Measurements from ENCODE around the gene SACM1L.
A peak's percentile ranks its signal among the peaks of the same experiment; 100 is the strongest.
"Not testable (repeated sequence)": the region's sequence is repeated elsewhere in the genome, so short reads cannot be mapped to it uniquely, and the experiment has no call there.

Gene SACM1L

DNA sequence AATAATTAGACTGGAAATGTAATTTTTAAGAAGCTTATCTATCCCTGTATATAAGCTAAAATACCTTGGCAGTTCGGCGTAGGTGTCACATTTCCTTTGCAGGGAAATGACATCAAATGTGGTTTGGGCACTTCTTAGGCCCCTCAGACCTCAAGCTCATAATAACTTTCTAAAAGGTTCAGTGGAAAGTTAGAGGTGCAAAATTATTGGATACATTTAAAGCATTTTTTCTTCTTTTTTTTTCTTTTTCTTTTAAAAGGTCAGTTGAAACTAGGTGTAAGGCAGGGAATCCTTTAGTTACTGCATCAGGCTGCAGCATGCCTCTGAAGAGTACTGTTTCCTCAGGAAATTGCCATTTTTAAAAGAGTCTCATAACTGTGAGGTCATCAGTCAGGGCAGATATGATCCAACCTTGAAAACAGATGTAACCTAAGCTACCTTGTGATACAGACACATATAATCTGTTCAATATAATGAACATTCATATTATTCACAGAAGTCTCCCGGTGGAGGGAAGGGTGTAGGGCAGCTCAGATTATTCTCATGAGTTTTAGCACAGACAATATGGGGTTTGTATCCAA lies 4.8 kb downstream of the SACM1L start:
- FAIRE-seq (no peak), DNase-seq (ENCODE audit: insufficient read length, low spot score) (no peak)
- TF ChIP-seq, protein P1, sequence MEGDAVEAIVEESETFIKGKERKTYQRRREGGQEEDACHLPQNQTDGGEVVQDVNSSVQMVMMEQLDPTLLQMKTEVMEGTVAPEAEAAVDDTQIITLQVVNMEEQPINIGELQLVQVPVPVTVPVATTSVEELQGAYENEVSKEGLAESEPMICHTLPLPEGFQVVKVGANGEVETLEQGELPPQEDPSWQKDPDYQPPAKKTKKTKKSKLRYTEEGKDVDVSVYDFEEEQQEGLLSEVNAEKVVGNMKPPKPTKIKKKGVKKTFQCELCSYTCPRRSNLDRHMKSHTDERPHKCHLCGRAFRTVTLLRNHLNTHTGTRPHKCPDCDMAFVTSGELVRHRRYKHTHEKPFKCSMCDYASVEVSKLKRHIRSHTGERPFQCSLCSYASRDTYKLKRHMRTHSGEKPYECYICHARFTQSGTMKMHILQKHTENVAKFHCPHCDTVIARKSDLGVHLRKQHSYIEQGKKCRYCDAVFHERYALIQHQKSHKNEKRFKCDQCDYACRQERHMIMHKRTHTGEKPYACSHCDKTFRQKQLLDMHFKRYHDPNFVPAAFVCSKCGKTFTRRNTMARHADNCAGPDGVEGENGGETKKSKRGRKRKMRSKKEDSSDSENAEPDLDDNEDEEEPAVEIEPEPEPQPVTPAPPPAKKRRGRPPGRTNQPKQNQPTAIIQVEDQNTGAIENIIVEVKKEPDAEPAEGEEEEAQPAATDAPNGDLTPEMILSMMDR (IDR thresholded peaks at IDR 0.05; ENCODE audit: insufficient read depth, missing control alignments) = no peak

DNA sequence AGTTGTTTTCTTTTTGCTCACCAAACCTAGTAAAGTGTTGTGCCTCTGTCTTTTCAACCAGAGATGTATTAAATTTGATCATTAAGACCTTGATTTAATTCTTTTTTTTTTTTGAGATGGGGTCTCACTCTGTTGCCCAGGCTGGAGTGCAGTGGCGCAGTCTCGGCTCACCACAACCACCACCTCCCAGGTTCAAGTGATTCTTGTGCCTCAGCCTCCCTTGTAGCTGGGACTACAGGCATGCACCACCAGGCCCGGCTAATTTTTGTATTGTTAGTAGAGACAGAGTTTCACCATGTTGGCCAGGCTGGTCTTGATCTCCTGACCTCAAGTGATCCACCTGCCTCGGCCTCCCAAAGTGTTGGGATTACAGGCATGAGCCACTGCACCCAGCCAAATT lies 6.0 kb downstream of the SACM1L start:
- FAIRE-seq; DNase-seq (ENCODE audit: insufficient read length, low spot score): not testable (repeated sequence)

DNA sequence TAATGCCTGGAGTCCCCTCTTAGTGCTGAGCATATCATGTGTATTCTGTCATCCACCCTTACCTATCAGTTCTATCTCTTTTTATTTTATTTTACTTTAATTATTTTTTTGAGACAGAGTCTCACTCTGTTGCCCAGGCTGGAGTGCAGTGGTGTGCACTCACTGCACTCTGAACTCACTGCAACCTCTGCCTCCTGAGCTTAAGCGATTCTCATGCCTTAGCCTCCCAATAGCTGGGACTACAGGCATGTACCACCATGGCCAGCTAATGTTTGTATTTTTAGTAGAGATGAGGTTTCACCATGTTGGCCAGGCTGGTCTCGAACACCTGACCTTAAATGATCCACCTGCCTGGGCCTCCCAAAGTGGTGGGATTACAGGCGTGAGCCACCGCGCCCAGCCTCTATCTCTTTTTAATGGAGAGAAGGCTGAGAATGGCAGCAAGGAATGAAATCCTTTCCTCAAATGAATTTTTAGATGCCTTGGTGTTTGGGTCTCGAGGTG lies 11.4 kb downstream of the SACM1L start:
- DNase-seq (ENCODE audit: insufficient read length, low spot score) = no peak
- no peak for FAIRE-seq
- TF ChIP-seq, protein P1 (IDR thresholded peaks at IDR 0.05; ENCODE audit: insufficient read depth, missing control alignments) = no peak

DNA sequence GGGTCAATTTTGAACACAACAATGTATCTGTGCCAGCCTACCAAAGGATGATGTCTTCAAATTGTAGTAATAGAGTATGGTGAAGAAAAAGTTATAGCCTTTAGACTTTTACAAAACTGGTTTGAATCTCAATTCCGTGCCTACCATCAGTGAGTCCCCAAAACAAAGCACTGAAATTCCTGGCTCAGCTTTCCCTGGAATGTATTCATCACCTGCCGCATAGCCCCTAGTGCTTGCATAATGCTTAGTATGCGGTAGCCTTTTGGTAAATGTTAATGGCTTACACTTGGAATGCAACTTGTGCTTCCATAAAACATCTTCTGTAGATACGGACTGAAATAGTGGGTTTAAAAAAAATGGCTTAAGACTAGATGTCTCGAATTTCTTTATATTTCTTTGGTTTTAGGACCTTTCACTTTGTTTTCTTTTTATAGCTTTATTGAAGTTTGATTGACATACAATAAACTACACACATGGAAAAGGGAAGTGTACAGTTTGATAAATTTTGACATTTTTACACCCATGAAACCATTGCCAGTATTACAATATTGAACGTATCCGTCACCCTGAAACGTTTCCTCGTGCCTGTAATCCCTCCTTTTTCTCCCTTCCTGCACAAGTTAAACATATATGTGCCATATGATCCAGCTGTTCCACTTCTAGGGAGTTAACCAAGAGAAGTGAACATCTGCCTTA lies 12.1 kb downstream of the SACM1L start:
- no peak for FAIRE-seq

DNA sequence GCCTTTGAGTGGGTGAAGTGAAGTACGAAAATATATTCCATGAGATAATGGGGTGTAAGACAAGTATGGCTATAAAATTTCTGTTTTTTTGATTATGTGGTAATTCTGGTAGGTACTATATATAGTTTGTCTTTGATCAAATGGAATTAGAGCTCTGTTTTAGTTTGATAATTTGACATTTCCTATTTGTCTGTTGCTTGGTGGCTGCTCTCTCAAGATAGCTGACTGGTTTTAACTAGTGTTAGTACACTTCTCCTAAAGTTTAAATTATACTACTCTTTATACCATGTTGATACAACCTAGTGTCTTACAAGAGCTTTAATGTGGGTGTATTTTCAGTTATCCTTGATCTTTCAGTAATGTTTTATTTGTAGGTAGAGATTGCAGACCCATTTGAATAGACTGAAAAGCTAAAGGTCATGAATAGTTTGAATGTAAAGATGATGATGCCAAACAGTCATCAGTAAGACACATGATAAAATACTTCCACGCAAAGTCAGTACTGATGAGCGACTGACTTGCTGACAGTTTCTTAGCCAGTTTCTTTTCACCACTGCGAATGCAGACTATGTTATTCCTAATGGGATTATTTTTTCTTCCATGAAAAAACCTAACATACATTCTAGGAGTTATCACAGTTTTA lies 15.2 kb downstream of the SACM1L start:
- DNase-seq (ENCODE audit: insufficient read length, low spot score) (no peak), FAIRE-seq (peak; percentile 21)
- TF ChIP-seq, protein P1 (IDR thresholded peaks at IDR 0.05; ENCODE audit: insufficient read depth, missing control alignments) = no peak

More for the DNA sequence above, 12.1 kb downstream of the SACM1L start:
- TF ChIP-seq, protein P1 (IDR thresholded peaks at IDR 0.05; ENCODE audit: insufficient read depth, missing control alignments) = no peak
- no peak for DNase-seq (ENCODE audit: insufficient read length, low spot score)

DNA sequence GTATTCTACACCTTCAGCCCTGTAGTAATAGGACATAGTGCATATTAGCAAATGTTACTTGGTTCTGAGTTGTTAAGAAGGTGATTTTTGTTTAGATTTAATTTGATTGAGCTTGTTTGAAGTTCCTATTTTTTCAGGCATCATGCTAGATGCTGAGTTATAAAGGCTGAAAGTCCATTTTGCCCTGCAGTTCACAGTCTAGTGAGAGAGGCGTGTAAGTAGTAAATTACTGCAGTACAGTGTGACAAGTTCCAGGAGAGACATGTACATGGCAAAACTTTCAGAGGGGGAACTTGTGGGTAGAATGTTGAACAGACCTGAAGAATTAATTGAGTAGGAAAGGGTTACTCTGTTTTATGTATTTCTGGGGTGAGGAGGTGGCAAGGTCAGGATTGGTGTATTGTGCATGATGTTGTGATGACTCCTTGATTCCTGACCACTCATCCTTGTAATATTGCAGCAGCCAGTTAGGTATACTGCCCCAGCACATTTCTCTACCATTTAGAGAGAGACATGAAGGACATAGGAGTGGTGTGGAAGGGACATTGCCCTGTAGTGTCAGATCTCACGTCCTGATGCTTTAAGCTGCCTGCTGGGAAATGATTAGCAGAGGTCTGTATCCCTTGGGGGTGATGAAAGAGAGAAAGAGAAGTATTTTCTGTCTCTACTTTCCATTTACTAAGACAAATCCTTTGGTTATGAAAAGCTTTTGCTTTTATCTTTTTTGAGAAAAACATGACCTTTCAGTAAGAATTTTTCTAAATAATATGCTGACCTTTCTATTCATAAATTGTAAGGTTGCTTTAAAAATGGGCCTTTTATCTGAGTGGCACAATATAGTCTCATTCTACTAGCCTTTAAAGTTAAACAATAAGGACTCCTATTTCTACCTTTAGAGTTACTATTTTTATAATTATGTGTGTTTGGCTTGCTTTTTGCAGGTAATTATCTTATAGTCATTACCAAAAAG lies 16.9 kb downstream of the SACM1L start:
- DNase-seq (ENCODE audit: insufficient read length, low spot score) (no peak), FAIRE-seq (no peak)
- TF ChIP-seq, protein P1 (IDR thresholded peaks at IDR 0.05; ENCODE audit: insufficient read depth, missing control alignments) = no peak

DNA sequence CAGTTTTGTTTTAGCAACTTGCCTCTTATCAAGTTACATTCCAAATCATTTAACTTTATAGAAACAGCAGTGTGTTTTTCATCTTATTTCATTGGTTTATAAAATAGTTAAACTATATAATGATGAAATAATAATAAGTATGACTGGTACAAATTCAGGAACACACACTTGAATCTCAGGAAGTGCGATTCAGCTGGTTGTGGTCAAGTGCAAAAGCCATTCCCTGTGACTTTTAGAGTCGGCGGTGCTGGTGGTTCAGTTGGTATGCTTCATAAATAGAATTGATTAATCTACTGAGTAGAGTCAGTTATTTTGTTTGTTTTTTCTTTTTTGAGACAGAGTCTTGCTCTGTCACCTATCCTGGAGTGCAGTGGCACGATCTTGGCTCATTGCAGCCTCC lies 22.7 kb downstream of the SACM1L start:
- TF ChIP-seq, protein P1 (IDR thresholded peaks at IDR 0.05; ENCODE audit: insufficient read depth, missing control alignments) = no peak
- DNase-seq (ENCODE audit: insufficient read length, low spot score) = no peak
- FAIRE-seq = no peak
